Activated naive CD4-positive, alpha-beta T cell treated with anti-CD3 and anti-CD28 coated beads, Interleukin-2, amount 50 U/mL, for 16 hours (primary cell): ENCODE results near the gene LMX1A.

ENCODE experiments used
- DNase-seq: peaks from one replicate; pipeline ENCODE4 v3.0.0-alpha.2; 2020

LMX1A gene

DNA sequence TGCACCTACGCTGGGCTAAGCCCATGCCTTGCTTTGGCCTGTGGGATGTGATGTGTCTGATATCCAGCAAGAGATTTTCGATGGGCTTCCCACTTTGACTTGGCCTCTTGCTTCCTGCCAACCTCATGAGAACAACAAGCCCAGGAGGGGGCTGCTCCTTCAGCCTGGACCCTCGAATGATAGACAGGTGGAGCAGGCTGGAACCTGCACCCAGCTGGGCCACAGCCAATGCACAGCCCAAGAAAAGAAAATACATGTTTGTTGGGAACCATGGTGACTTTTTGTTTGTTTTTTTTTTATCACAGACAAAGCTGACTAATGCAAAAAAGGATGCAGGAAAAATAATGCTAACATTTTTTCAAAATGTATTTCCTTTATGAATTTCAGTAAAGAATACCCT, 144.3 kb downstream of the LMX1A start:
- no peak for DNase-seq

DNA sequence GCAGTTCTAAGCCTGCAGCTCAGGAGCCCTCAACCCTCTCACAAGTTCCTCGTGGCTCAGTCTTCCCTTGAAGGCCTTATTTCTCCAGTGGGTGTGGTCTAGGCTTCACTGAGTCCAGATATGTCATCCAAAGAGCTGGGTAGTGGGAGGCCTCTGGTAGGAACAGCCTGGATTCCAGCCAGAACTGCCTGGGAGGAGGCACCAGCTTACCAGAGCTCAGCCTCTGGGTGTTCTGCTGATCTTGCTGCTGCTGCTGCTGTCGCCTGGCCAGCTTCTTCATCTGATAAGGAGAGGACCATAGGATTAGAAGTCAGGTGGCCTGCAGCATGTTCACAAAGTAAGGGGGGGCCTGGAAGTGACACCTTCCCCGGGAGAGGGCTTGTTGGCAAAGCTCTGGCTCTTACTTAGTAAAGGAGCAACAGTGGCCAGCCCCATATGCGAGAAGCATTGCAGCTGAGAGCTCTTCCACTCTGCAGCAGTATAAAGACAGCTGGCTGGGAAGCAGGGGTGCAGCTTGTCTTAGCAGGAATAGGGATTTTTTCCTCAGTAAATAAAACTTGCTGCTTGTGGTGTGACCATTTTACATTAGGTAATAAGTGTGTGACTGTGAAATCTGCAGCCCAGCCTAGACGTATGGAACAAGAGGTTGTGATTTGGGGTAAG, 148.5 kb downstream of the LMX1A start:
- no peak for DNase-seq

- DNase-seq, result no peak
Observed at GRCh38 chr1:165205145-165205544, 151.4 kb downstream of the LMX1A start.

DNA sequence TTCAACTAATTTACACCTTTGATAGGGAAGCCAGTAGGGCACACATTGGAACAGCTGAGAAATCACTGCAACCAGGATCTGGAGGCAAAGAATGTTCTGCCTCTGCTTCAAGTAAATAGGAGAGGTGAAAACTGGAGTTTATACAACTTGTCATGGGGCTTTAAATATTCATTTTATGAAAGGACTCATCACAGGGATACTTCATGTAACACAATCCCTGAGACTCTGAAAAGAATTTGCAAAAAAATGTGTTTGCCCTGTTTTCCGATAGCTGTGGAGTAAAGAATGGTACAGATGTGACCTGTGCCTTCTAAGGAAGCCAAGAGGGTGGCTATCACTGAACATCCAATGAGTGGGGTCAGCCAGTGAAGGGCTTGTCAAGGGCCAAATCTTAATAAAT, 152.0 kb downstream of the LMX1A start:
- DNase-seq, result no peak

DNA sequence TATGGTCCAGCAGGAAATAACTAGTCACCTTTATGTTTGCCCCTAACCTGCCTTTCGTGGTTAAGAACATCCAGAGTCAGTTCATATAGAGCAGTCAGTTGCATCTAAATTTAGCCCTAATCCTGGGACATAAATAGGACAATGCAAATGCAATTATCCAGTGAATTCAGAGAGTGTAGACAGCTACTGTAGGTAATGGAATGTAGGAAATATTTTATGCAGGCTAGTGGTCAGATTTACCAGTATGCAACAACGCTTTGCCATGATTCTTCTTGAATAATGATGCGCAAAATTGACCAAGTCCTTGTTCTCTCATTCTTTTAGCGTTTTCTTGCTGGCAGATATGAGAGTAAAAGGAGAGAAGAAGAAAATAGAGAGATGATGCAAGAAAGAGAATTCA, 165.4 kb downstream of the LMX1A start:
- no peak for DNase-seq

DNA sequence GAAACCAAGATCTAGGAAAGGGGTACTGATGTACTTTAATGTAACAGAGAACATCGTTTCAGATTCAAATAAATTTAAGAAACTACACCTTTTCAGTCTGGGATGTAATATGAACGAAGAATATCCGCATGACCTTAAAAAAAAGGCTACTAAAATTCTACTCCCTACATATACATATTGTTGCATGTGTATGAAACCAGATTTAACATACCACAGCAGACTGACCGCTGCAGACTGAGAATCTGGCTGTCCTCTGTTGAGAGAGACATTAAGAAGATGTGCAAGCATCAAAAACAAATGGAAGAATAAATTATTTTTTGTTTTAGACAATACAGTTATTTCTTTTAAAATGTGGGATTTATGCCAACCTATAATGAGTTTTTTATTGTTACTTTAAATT, 166.6 kb downstream of the LMX1A start:
- DNase-seq, result no peak

DNA sequence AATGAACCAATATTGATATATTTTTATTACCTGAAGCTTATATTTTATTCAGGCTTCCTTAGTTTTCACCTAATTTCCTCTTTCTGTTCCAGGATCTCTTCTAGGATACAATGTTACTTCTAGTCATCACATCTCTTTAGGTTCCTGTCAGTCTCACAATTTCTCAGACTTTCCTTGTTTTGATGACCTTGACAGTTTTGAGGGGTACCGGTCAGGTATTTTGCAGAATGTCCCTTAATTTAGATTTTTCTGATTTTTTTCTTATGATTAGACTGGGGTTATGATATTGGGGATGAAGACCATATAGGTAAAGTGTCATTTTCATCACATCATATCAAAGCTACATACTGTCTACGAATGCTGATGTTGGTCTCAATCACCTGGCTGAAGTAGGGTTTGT, 167.5 kb downstream of the LMX1A start:
- no peak for DNase-seq

- DNase-seq, result no peak
Observed at GRCh38 chr1:165187031-165188009, 169.2 kb downstream of the LMX1A start.

DNA sequence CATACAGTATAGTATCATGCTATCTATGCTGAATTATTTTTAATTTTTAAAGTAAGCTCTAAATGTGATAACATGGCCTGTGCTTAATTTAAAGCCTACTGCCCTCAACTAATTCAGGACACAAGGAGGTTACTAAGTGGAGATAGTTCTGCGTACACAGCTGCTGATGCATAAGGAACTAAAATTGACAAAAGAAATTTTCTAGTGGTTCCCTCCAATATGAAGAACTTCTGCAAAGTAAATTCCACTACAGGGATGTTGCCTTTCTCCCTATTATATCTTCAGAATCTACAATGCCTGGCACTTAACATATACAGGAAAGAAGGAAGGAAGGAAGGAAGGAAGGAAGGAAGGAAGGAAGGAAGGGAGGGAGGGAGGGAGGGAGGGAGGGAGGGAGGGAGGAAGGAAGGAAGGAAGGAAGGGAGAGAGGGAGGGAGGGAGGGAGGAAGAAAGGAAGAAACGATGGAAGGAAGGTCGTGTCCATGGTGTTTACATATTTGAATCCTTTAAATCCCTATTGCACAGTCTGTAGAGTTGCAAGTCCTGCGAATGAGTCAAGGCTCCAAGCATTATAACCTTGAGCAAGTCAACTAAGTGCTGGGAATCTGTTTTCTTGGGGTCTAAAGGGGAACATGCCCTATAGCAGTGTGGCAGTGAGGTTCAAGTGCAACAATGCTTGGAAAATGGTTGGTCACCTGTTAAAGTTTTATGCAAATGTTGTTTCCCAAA, 171.2 kb downstream of the LMX1A start:
- DNase-seq, result no peak

DNA sequence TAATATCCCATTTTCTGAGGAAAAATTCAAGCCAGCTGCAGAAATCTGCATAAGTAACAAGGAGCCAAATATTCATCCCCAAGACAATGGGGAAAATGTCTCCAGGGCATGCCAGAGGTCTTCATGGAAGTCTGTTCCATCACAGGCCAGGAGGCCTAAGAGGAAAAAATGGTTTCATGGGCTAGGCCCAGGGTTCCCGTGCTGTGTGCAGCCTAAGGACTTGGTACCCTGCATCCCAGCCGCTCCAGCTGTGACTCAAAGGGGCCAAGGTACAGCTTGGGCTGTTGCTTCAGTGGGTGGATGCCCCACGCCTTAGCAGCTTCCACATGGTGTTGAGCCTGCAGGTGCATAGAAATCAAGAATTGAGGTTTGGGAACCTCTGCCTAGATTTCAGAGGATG, 173.5 kb downstream of the LMX1A start:
- no peak for DNase-seq

DNA sequence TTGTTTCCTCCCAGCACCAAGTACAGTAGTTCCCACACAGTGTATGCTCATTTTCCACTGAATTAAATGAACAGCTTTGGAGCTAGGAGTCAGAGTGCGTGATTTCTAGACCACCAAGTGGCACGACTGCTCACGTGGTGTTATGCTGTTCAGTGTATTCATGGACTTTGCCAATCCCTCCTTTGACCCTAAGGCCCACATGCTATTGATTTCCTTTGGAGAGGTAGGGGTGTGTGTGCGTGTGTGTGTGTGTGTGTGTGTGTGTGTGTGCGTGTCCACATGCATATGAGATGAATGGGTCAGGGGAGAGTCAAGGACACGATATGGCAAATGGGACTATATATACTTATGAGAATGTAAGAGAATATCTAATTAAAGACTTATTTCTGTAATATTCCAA, 177.2 kb downstream of the LMX1A start:
- no peak for DNase-seq

- no peak for DNase-seq
Observed at GRCh38 chr1:165174491-165174890, 182.0 kb downstream of the LMX1A start.

GRCh38 chr1:165173818-165174217, 182.7 kb downstream of the LMX1A start:
- no peak for DNase-seq

- DNase-seq, result no peak
Observed at GRCh38 chr1:165173409-165173808, 183.1 kb downstream of the LMX1A start.

- DNase-seq, result no peak
Observed at GRCh38 chr1:165172666-165173065, 183.8 kb downstream of the LMX1A start.

DNA sequence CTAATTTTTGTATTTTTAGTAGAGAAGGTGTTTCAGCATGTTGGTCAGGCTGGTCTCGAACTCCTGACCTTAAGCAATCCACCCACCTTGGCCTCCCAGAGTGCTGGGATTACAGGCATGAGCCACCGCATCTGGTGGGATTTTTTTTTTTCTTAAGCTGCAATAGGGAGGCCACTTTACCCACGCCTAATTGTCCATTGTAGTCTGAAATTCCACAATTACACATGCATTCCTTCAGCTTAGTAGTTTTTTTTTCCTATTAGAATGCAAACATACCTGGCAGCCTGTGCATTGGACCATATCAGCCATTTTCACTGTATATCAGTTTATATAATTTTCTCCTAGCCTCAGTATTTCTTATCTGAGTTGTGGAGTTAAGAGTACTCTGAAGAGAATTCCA, 186.8 kb downstream of the LMX1A start:
- DNase-seq, result no peak

GRCh38 chr1:165169028-165169427, 187.5 kb downstream of the LMX1A start:
- no peak for DNase-seq

DNA sequence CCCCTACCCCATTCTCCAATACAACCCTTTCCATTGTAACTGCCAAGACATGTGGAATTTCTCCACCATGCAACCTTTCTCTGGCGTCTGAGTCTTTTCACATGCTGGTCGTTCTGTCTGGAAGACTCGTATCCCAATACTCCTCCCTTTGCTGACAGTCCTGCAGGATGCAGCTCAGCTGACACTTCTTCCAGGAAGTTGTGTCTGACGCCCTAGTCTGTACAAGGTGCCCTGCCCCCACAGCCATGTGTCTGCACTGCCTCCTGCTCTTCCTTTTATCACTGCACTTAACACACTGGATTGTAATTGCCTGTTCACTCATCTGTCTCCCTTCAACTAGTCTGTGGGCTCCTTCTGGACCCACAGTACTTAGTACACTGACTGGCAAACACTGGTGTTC, 188.0 kb downstream of the LMX1A start:
- no peak for DNase-seq

DNA sequence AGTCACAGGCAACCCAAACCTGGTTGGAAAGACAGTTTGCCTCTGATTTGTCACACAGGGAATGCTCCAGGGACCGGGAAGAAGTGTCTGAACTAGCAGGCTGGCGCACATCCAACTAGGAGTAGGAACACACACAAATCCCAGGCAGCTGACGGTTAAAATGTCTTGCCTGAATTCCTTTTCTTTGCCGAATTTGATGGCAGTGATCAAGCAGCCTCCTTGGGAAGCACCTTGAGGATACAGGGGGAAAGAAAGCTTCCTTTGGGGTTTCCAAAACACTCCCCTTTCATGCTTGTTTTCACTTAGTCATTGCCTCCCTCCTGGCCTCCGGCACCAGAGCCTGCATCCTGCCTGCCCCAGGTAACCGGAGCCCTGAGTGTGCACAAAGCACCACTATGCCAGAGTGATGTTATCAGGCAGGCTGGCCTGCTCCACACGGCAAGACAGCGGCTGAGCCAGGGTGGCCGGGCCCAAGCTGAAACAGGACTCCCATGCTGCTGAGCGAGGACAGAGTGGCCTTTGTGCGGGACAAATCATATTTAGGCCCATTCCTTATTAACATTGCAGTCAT, 193.8 kb downstream of the LMX1A start:
- DNase-seq, result no peak

DNA sequence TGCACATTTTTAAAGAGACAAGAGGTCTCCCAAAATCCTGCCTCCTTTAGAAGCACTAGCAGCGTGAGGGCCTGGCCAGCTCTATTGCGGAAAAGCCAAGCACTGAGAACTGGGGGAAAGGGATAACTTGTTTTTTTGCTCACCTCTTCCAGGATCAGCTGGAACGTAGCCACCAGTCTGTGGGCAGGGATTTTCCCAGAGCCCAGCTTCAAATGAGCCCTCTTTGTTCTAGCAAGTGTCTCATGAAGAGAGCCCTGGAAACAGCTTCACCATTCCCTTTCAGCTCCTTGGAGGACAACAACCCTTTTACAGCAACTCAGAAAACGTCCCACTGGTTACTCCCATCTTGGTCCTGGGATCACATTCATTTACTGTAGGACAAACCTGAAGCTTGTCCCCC, 195.4 kb downstream of the LMX1A start:
- no peak for DNase-seq

- DNase-seq, result no peak
Observed at GRCh38 chr1:165153182-165153581, 203.3 kb downstream of the LMX1A start.

- DNase-seq, result no peak
Observed at GRCh38 chr1:165152727-165153126, 203.8 kb downstream of the LMX1A start.

DNA sequence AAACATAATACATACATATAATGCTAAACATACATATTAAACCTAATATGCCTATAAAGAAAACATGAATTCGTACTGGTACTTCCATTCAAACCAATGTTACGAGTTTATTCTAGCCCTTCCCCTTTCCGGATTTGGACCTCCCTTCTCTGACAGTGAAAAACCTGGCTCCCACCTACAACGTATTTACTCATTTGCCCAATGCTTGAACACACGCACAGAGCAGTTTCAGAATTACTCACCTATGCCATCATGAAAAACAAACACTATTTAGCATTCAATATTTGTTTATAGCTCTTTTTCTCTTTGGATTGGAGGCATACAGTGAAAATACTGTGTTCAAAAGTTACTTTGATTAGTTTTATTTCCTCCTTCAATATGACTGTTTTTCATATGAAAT, 204.4 kb downstream of the LMX1A start:
- DNase-seq, result no peak
